ENCODE data around the gene CFAP68.

CFAP68 gene

DNA sequence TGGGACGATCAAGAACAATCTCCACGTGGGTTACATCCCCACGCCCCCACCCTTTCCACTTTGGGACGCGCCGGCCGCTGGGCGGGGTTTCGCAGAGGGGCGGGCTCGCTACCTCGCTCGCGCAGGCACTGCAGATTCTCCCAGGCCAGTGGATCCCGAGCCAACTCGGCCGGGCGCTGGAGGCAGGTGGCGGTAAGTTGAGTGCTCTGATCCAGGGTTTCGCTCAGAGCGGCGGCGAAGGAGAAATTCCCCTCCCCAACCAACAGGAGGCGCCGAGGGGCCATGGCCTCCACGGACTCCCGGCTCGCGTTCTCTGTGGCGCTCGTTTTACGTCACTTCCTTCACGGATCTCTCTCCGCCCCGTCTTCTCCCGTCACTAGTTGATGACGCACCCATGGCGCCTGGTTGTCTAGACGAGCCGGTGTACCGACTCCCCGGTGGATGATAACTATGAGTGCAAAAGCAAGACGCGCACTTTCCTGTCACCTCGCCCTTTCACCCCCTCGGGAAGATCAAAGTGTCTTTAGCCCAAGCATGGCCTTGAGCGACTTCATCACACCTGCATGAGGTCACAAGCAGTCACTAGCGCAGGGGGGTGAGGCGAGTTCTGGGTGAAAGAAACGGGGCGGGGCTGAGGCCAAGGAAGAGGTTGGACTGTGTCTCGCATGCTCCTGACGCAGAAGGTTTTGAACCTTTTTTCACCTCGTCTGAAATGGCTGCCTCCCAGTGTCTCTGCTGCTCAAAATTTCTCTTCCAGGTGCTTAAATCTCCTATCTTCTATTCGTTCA is at the start of gene CFAP68, which contains the start of gene FDXACB1 (continued):
- no peak for TF ChIP-seq KLF10 (tag by site-specific recombination; IDR thresholded peaks at IDR 0.05)
- TF ChIP-seq YY2 (tag by site-specific recombination; IDR thresholded peaks at IDR 0.05): peak; percentile 69
- TF ChIP-seq ZNF302 (tag by site-specific recombination; IDR thresholded peaks at IDR 0.05; ENCODE audit: low read depth): no peak
- TF ChIP-seq TCF7L2 (IDR thresholded peaks at IDR 0.05; ENCODE audit: borderline replicate concordance, low read depth, low read length): peak; percentile 98
- TF ChIP-seq ZNF335 (tag by site-specific recombination; conservative IDR thresholded peaks at IDR 0.05): peak; percentile 92
- peak; percentile 73 for TF ChIP-seq IKZF3 (tag by site-specific recombination; IDR thresholded peaks at IDR 0.05)
- TF ChIP-seq REST (tag by site-specific recombination; IDR thresholded peaks at IDR 0.05): no peak
- no peak for TF ChIP-seq ZNF274 (IDR thresholded peaks at IDR 0.05; ENCODE audit: low read length)
- TF ChIP-seq ZNF274 (tag by site-specific recombination; IDR thresholded peaks at IDR 0.05; ENCODE audit: borderline replicate concordance): no peak
- TF ChIP-seq ZNF843 (tag by site-specific recombination; IDR thresholded peaks at IDR 0.05): 0 out of 2 replicates have a peak, but pooled peaks have one; percentile 53
- no peak for TF ChIP-seq ZNF658 (tag by site-specific recombination; IDR thresholded peaks at IDR 0.05)
- no peak for TF ChIP-seq ZNF132 (tag by site-specific recombination; IDR thresholded peaks at IDR 0.05; ENCODE audit: borderline replicate concordance)
- no peak for TF ChIP-seq ZBTB20 (tag by site-specific recombination; IDR thresholded peaks at IDR 0.05)
- no peak for TF ChIP-seq ZNF114 (tag by site-specific recombination; IDR thresholded peaks at IDR 0.05)
- no peak for TF ChIP-seq ZNF621 (tag by site-specific recombination; IDR thresholded peaks at IDR 0.05)
- no peak for TF ChIP-seq ZNF121 (tag by site-specific recombination; IDR thresholded peaks at IDR 0.05)
- TF ChIP-seq ZNF548 (tag by site-specific recombination; IDR thresholded peaks at IDR 0.05): no peak
- no peak for TF ChIP-seq MEIS1 (CRISPR knock-in tag; IDR thresholded peaks at IDR 0.05; ENCODE audit: borderline replicate concordance)
- no peak for TF ChIP-seq ZNF280D (tag by site-specific recombination; IDR thresholded peaks at IDR 0.05)
- no peak for TF ChIP-seq ZNF530 (tag by site-specific recombination; IDR thresholded peaks at IDR 0.05; ENCODE audit: low read depth)
- TF ChIP-seq, protein P1, sequence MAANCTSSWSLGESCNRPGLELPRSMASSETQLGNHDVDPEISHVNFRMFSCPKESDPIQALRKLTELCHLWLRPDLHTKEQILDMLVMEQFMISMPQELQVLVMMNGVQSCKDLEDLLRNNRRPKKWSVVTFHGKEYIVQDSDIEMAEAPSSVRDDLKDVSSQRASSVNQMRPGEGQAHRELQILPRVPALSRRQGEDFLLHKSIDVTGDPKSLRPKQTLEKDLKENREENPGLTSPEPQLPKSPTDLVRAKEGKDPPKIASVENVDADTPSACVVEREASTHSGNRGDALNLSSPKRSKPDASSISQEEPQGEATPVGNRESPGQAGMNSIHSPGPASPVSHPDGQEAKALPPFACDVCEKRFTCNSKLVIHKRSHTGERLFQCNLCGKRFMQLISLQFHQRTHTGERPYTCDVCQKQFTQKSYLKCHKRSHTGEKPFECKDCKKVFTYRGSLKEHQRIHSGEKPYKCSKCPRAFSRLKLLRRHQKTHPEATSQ (tag by site-specific recombination; IDR thresholded peaks at IDR 0.05): no peak
- TF ChIP-seq WT1 (tag by site-specific recombination; IDR thresholded peaks at IDR 0.05): 0 out of 2 replicates have a peak, but pooled peaks have one; percentile 24
- peak; percentile 38; the same call in 1 of the 2 replicates for TF ChIP-seq ZSCAN30 (tag by site-specific recombination; IDR thresholded peaks at IDR 0.05)
- TF ChIP-seq BCL11B (tag by site-specific recombination; IDR thresholded peaks at IDR 0.05; ENCODE audit: low read depth): no peak
- peak; percentile 80 for TF ChIP-seq SP2 (tag by site-specific recombination; IDR thresholded peaks at IDR 0.05)
- TF ChIP-seq ZNF2 (tag by site-specific recombination; IDR thresholded peaks at IDR 0.05): peak; percentile 56; the same call in 1 of the 2 replicates
- TF ChIP-seq ZNF596 (tag by site-specific recombination; IDR thresholded peaks at IDR 0.05): no peak
- peak; percentile 62 for TF ChIP-seq PRDM1 (tag by site-specific recombination; IDR thresholded peaks at IDR 0.05)
- peak; percentile 73 for TF ChIP-seq ZFHX2 (tag by site-specific recombination; conservative IDR thresholded peaks at IDR 0.05)
- TF ChIP-seq ZNF157 (tag by site-specific recombination; IDR thresholded peaks at IDR 0.05): no peak
- TF ChIP-seq, protein P2, sequence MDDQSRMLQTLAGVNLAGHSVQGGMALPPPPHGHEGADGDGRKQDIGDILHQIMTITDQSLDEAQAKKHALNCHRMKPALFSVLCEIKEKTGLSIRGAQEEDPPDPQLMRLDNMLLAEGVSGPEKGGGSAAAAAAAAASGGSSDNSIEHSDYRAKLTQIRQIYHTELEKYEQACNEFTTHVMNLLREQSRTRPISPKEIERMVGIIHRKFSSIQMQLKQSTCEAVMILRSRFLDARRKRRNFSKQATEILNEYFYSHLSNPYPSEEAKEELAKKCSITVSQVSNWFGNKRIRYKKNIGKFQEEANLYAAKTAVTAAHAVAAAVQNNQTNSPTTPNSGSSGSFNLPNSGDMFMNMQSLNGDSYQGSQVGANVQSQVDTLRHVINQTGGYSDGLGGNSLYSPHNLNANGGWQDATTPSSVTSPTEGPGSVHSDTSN (CRISPR knock-in tag; IDR thresholded peaks at IDR 0.05): peak; percentile 63; the same call in 1 of the 2 replicates
